HepG2 (cell line): ENCODE measurements around the gene RGS8. TPM values are rescaled to one million over a fixed set of nuclear protein-coding genes. Genes with fewer than 3 reads are reported as not detected.

ENCODE experiments used
- ATAC-seq: fragments of 200-7000 bp; cut with Tn5 transposase; 3 replicates; pipeline ENCODE4 v1.9.1; 2020; ENCODE audit warnings: mild to moderate bottlenecking, moderate library complexity
- BruUV-seq: library from RNA; stranded (reverse); fragments of 400-500 nt; replicated peaks from 2 replicates; lab custom pipeline; 2021; lab: Mats Ljungman, UMichigan
- CTCF ChIA-PET: fragments of 300-600 bp; formaldehyde crosslinking; extraction: SDS; loops from one replicate; lab custom pipeline; 2021; ENCODE audit warnings: low total read pairs, inconsistent platforms, low intra/inter-chr PET ratio; lab: Yijun Ruan, JAX
- POLR2A ChIA-PET: fragments of 350-600 bp; sonication (Branson Sonifier 250); formaldehyde crosslinking; loops from one replicate; lab custom pipeline; 2020; ENCODE audit warnings: antibody characterized with exemption, inconsistent platforms; lab: Yijun Ruan, JAX
- DNase-seq: peaks from one replicate; pipeline ENCODE4 v3.0.0-alpha.2; 2015; ENCODE audit warnings: low spot score
- FAIRE-seq: peaks from 3 replicates; lab custom pipeline; 2011; peaks lifted over from hg19 to GRCh38; lab: Jason Lieb, UNC
- H2AFZ ChIP-seq: one replicate; pipeline ENCODE4 v1.6.1; 2011; ENCODE audit warnings: low read length, inconsistent platforms
- H3K27ac ChIP-seq: fragments of 300-600 bp; 3 replicates; pipeline ENCODE4 v1.8.0; 2011; ENCODE audit warnings: mixed run types, mild to moderate bottlenecking, mixed read lengths, low read length, inconsistent platforms; ENCODE audit not compliant: insufficient read depth; ENCODE audit errors: extremely low read length
- H3K27me3 ChIP-seq, 2 experiments: fragments of 200-600 bp in 1 of 2; 2 replicates in 1 of 2; 3 replicates in 1 of 2; pipeline versions ENCODE4 v1.6.0 to v1.8.0; 2011; ENCODE audit warnings: low read length in 2 of 2, mild to moderate bottlenecking in 2 of 2, moderate library complexity in 2 of 2, inconsistent platforms in 1 of 2; ENCODE audit not compliant: insufficient read depth in 2 of 2, control insufficient read depth in 1 of 2
- H3K36me3 ChIP-seq, 2 experiments: fragments of 200-600 bp in 1 of 2; replicated peaks in 1 of 2; 2 replicates in 1 of 2; 3 replicates in 1 of 2; pipeline versions ENCODE4 v1.5.1 to v1.8.0; 2011; ENCODE audit warnings: low read length in 2 of 2, inconsistent platforms in 1 of 2; ENCODE audit not compliant: insufficient read depth in 2 of 2, control insufficient read depth in 1 of 2
- H3K4me1 ChIP-seq: 2 replicates; pipeline ENCODE4 v1.5.1; 2012; ENCODE audit warnings: low read length, inconsistent platforms; ENCODE audit not compliant: insufficient read depth
- H3K4me2 ChIP-seq: 2 replicates; pipeline ENCODE4 v1.6.0; 2011; ENCODE audit warnings: low read depth, low read length, inconsistent platforms
- H3K4me3 ChIP-seq, 3 experiments: fragments of 200-600 bp in 1 of 3; sonication (generic), shearing (Covaris generic) in 1 of 3; replicated peaks in 1 of 3; 2 replicates each; pipeline ENCODE4 v1.5.1; 2011 to 2016; ENCODE audit warnings: low read length in 3 of 3, inconsistent platforms in 2 of 3, low read depth in 2 of 3, mild to moderate bottlenecking in 2 of 3, control low read depth in 1 of 3, mixed read lengths in 1 of 3; ENCODE audit not compliant: insufficient read depth in 1 of 3
- H3K79me2 ChIP-seq: one replicate; pipeline ENCODE4 v1.6.1; 2011; ENCODE audit warnings: low read length, inconsistent platforms; ENCODE audit not compliant: insufficient read depth
- H3K9ac ChIP-seq: 2 replicates; pipeline ENCODE4 v1.6.0; 2011; ENCODE audit warnings: mild to moderate bottlenecking, low read depth, low read length, inconsistent platforms; ENCODE audit not compliant: insufficient read depth
- H3K9me3 ChIP-seq: 2 replicates; pipeline ENCODE4 v1.5.1; 2012; ENCODE audit warnings: mild to moderate bottlenecking, low read length
- H4K20me1 ChIP-seq: 2 replicates; pipeline ENCODE4 v1.6.0; 2011; ENCODE audit warnings: inconsistent platforms, mild to moderate bottlenecking, low read length, moderate library complexity; ENCODE audit not compliant: insufficient read depth
- FLYWCH1 ChIP-seq: sonication (generic); formaldehyde crosslinking; IDR thresholded peaks from 2 replicates; pipeline ENCODE4 v1.8.1; 2023; ENCODE audit warnings: mild to moderate bottlenecking, missing genetic modification reagents
- HDAC2 ChIP-seq: sonication (generic); formaldehyde crosslinking; IDR thresholded peaks from 2 replicates; pipeline ENCODE4 v1.4.0; 2020; ENCODE audit warnings: missing genetic modification reagents
- HNRNPUL1 ChIP-seq: fragments of 200-400 bp; formaldehyde crosslinking; IDR thresholded peaks from 2 replicates; pipeline ENCODE4 v1.6.1; 2017; ENCODE audit warnings: low read depth, mild to moderate bottlenecking, low read length, moderate library complexity
- JARID2 ChIP-seq: sonication (generic); formaldehyde crosslinking; IDR thresholded peaks from 2 replicates; pipeline ENCODE4 v1.8.1; 2023; ENCODE audit warnings: missing genetic modification reagents, inconsistent platforms; ENCODE audit not compliant: insufficient replicate concordance
- NCOR1 ChIP-seq: fragments of 200-600 bp; sonication (generic); IDR thresholded peaks from 2 replicates; pipeline ENCODE4 v1.7.0; 2017; ENCODE audit warnings: antibody characterized with exemption, low read length, borderline replicate concordance
- PAF1 ChIP-seq: IDR thresholded peaks from 2 replicates; pipeline ENCODE4 v1.6.1; 2016; ENCODE audit warnings: missing genetic modification reagents, missing compliant biosample characterization
- PCBP1 ChIP-seq: fragments of 200-400 bp; formaldehyde crosslinking; IDR thresholded peaks from 2 replicates; pipeline ENCODE4 v1.6.1; 2017; ENCODE audit warnings: mild to moderate bottlenecking, low read depth, low read length, borderline replicate concordance
- PPARG ChIP-seq: conservative IDR thresholded peaks from 2 replicates; pipeline ENCODE4 v1.6.1; 2016; ENCODE audit warnings: missing biosample characterization, missing genetic modification reagents
- TARDBP ChIP-seq: sonication (generic); formaldehyde crosslinking; IDR thresholded peaks from 2 replicates; pipeline ENCODE4 v1.8.0; 2022; ENCODE audit warnings: mild to moderate bottlenecking, missing genetic modification reagents
- TMF1 ChIP-seq: sonication (generic); formaldehyde crosslinking; IDR thresholded peaks from 2 replicates; pipeline ENCODE4 v1.8.1; 2022; ENCODE audit warnings: low read depth, missing genetic modification reagents
- ZNF33A ChIP-seq: sonication (generic); formaldehyde crosslinking; IDR thresholded peaks from 2 replicates; pipeline ENCODE4 v1.5.1; 2020; ENCODE audit warnings: missing genetic modification reagents, mild to moderate bottlenecking, moderate library complexity, borderline replicate concordance
- ZNF616 ChIP-seq: sonication (generic); formaldehyde crosslinking; IDR thresholded peaks from 2 replicates; pipeline ENCODE4 v1.5.0; 2020; ENCODE audit warnings: low read depth, mild to moderate bottlenecking, missing genetic modification reagents
- ZSCAN21 ChIP-seq: sonication (generic); formaldehyde crosslinking; IDR thresholded peaks from 2 replicates; pipeline ENCODE4 v1.8.0; 2022; ENCODE audit warnings: mild to moderate bottlenecking, missing genetic modification reagents, moderate library complexity, borderline replicate concordance
- WGBS: methylation state at CpG from one replicate; pipeline ENCODE4 v1.1.6; 2017; ENCODE audit warnings: low lambda C conversion rate; 5-methylcytosine and 5-hydroxymethylcytosine counted together
- in situ Hi-C: cut with HindIII; loops from 2 replicates; pipeline ENCODE4 v1.10.0; 2017; ENCODE audit warnings: low pct_unique_long_range_greater_than_20kb; ENCODE audit not compliant: extremely low pct_ligation_motif_present
- intact Hi-C: fragments of 100-400 bp; cut with micrococcal nuclease; formaldehyde crosslinking; loops from one replicate; pipeline ENCODE4 v1.10.0; 2022; ENCODE audit not compliant: unreplicated experiment
- polyA plus RNA-seq, 8 experiments: library from polyadenylated mRNA; depleted of rRNA in 3 of 8; stranded (reverse) in 7 of 8; unstranded in 1 of 8; fragments of >200 nt; fragmentation: Illumina TruSeq in 4 of 8; extraction: Trizol in 4 of 8; gene quantifications; 2 replicates each; pipeline versions ENCODE4 v1.2.1 to v1.2.3, GENCODE V29; 2011 to 2016; ENCODE audit warnings: low read depth in 4 of 8, missing spikeins in 1 of 8, mixed read lengths in 1 of 8; ENCODE audit not compliant: insufficient read depth in 1 of 8
- total RNA-seq, 5 experiments: library from RNA; depleted of rRNA; stranded (reverse); fragments of >200 nt; fragmentation: Illumina TruSeq; extraction: Trizol; gene quantifications; 2 replicates each; pipeline ENCODE4 v1.2.3, GENCODE V29; 2016; ENCODE audit warnings: low read depth in 1 of 5
- TF ChIP-seq, protein P1 (sequence below): sonication (generic); formaldehyde crosslinking; IDR thresholded peaks from 2 replicates; pipeline ENCODE4 v1.5.1; 2020; ENCODE audit warnings: mild to moderate bottlenecking, moderate library complexity, missing genetic modification reagents
- TF ChIP-seq, protein P2 (sequence below): IDR thresholded peaks from 2 replicates; pipeline ENCODE4 v1.6.1; 2012; ENCODE audit warnings: inconsistent platforms
- TF ChIP-seq, protein P3 (sequence below): fragments of 450-650 bp; IDR thresholded peaks from 2 replicates; pipeline ENCODE4 v1.6.1; 2017
- TF ChIP-seq, protein P4 (sequence below): sonication (generic); formaldehyde crosslinking; IDR thresholded peaks from 2 replicates; pipeline ENCODE4 v1.5.0; 2020; ENCODE audit warnings: missing genetic modification reagents

Gene RGS8
- total and polyA plus RNA-seq, 2 of the 13 experiments (the other 11 are each of a cell fraction or from before 2014, with no cell fraction given), result not detected

DNA sequence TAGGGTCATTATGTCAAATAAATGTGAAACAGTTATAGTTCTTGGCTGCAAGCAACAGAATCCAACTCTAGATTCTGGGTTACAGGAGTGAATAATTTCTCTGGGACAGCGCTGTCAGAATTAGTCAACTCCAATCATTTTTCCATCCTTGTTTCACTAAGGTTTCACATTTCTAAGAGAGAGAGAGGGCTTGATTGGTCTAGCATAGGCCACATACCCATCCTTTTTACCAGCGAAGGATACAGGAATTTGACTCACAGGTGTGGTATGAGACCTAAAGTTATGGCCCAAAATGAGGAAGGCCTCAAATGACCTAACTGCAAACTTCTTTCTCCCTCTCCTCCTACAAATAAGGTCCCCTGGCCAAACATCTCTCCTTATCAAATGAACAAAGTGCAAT, 25.5 kb upstream of the RGS8 start:
- intact Hi-C loops (no loop called here), in situ Hi-C loops (no loop called here)
- Histone ChIP-seq H3K9ac (no peak overlapping the region), H4K20me1 (no peaks in the 10 kb centered on the region), H3K4me1 (no peaks in the 10 kb centered on the region)
- TF ChIP-seq, protein P1, sequence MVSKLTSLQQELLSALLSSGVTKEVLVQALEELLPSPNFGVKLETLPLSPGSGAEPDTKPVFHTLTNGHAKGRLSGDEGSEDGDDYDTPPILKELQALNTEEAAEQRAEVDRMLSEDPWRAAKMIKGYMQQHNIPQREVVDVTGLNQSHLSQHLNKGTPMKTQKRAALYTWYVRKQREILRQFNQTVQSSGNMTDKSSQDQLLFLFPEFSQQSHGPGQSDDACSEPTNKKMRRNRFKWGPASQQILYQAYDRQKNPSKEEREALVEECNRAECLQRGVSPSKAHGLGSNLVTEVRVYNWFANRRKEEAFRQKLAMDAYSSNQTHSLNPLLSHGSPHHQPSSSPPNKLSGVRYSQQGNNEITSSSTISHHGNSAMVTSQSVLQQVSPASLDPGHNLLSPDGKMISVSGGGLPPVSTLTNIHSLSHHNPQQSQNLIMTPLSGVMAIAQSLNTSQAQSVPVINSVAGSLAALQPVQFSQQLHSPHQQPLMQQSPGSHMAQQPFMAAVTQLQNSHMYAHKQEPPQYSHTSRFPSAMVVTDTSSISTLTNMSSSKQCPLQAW (CRISPR knock-in tag), result no peak
- TF ChIP-seq, protein P2, sequence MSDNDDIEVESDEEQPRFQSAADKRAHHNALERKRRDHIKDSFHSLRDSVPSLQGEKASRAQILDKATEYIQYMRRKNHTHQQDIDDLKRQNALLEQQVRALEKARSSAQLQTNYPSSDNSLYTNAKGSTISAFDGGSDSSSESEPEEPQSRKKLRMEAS, result no peak
- TF ChIP-seq HDAC2 (no peak), PAF1 (CRISPR knock-in tag) (no peak), ZNF616 (CRISPR knock-in tag) (no peak), PCBP1 (no peak), HNRNPUL1 (no peak), ZNF33A (CRISPR knock-in tag) (no peak), TARDBP (CRISPR knock-in tag) (no peak), ZSCAN21 (CRISPR knock-in tag) (no peak), FLYWCH1 (CRISPR knock-in tag) (no peak), NCOR1 (no peak), JARID2 (CRISPR knock-in tag) (no peak), PPARG (CRISPR knock-in tag) (no peak), TMF1 (CRISPR knock-in tag) (no peak)
- TF ChIP-seq, protein P3, sequence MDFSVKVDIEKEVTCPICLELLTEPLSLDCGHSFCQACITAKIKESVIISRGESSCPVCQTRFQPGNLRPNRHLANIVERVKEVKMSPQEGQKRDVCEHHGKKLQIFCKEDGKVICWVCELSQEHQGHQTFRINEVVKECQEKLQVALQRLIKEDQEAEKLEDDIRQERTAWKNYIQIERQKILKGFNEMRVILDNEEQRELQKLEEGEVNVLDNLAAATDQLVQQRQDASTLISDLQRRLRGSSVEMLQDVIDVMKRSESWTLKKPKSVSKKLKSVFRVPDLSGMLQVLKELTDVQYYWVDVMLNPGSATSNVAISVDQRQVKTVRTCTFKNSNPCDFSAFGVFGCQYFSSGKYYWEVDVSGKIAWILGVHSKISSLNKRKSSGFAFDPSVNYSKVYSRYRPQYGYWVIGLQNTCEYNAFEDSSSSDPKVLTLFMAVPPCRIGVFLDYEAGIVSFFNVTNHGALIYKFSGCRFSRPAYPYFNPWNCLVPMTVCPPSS, result no peak
- TF ChIP-seq, protein P4, sequence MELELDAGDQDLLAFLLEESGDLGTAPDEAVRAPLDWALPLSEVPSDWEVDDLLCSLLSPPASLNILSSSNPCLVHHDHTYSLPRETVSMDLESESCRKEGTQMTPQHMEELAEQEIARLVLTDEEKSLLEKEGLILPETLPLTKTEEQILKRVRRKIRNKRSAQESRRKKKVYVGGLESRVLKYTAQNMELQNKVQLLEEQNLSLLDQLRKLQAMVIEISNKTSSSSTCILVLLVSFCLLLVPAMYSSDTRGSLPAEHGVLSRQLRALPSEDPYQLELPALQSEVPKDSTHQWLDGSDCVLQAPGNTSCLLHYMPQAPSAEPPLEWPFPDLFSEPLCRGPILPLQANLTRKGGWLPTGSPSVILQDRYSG (CRISPR knock-in tag), result no peak
- TF ChIP-seq, all 625 proteins: peak for 0
- no peak for ATAC-seq
- Histone ChIP-seq H3K9me3 (no peaks in the 10 kb centered on the region), H3K4me3 (no peak overlapping the region), H2AFZ (no peak overlapping the region), H3K27me3 (no peaks in the 10 kb centered on the region; a peak in 1 of 5 replicates), H3K36me3 (no peaks in the 10 kb centered on the region), H3K79me2 (no peaks in the 10 kb centered on the region), H3K27ac (no peak overlapping the region), H3K4me2 (no peak overlapping the region)
- DNase-seq, result no peak
- CTCF ChIA-PET, result no interaction called here
- no TSS peak for BruUV-seq
- no peak for FAIRE-seq
- POLR2A ChIA-PET, result no interaction called here
- 50% methylated on average over 2 of the region's 2 CpGs for WGBS
